Measurements from ENCODE around the gene RAB3D. TPM values are rescaled to one million over a fixed set of nuclear protein-coding genes. Genes with fewer than 3 reads are reported as not detected.

The RAB3D gene
- 7.2 and 7.4 TPM in 2 replicates for total RNA-seq

- intact Hi-C loops (cut with micrococcal nuclease), result no loop called here
These were observed at the start of gene RAB3D for GRCh38 chr19:11339254-11340098. RAB3D (minus strand) TSS chr19:11339657; CDS start chr19:11337399, 2,258 bp downstream.

DNA sequence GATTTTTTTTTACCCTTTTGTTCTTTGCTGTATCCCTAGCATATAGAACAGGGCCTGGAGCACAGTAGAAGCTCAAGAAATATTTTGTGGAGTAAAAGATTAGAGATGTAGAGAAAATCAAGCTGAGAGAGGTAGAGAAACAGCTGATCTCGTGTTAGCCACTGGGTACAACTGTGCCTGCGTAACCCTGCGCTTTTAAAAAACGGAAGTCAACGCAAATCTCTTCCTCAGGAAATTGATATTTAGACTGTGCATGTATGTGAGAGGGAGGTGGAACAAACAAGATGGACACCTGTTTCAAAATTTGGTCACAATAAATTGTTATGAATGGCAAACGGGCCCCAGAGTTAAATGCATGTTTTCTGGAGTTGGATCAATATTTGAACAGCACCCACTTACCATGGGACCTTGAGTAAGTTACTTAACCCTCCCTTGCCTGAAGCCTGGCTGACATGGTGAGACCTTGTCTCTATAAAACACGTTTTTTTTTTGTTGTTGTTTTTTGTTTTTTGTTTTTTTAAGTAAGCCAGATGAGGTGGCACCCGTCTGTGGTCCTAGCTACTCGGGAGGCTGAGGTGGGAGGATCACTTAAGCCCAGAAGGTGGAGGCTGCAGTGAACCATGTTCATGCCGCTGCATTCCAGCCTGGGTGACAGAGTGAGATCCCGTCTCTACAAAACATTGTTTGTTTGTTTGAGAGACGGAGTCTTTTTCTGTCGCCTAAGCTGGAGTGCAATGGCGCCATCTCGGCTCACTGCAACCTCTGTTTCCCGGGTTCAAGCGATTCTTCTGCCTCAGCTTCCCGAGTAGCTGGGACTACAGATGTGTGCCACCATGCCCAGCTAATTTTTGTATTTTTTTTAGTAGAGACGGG, 47.9 kb upstream of the RAB3D start:
- intact Hi-C loops (cut with micrococcal nuclease), result no loop called here

- intact Hi-C loops (cut with micrococcal nuclease), result loop anchor here (5.0 kb wide), 1 partner anchor 38 kb away; no protein-coding TSS in a partner anchor
These were observed 45.3 kb upstream of the RAB3D start for GRCh38 chr19:11384778-11385129.

DNA sequence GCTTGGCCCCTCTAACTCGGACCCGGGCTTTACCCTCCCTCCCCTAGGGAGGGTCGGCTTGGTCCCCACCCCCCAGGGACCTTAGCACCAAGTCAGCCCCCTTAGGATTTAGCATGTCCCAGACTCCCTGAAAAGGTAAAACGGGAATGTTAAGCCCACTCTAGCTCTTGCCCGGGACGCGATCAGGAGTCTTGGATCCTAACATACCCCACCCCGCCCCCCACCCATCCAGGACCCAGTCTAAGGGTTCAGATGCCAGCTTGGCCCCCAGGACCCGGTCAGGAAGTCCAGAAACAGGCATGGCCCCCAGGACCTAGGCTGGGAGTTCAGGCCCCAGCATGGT, 44.2 kb upstream of the RAB3D start:
- intact Hi-C loops (cut with micrococcal nuclease), result loop anchor here (5.0 kb wide), 1 partner anchor 39 kb away; no protein-coding TSS in a partner anchor

DNA sequence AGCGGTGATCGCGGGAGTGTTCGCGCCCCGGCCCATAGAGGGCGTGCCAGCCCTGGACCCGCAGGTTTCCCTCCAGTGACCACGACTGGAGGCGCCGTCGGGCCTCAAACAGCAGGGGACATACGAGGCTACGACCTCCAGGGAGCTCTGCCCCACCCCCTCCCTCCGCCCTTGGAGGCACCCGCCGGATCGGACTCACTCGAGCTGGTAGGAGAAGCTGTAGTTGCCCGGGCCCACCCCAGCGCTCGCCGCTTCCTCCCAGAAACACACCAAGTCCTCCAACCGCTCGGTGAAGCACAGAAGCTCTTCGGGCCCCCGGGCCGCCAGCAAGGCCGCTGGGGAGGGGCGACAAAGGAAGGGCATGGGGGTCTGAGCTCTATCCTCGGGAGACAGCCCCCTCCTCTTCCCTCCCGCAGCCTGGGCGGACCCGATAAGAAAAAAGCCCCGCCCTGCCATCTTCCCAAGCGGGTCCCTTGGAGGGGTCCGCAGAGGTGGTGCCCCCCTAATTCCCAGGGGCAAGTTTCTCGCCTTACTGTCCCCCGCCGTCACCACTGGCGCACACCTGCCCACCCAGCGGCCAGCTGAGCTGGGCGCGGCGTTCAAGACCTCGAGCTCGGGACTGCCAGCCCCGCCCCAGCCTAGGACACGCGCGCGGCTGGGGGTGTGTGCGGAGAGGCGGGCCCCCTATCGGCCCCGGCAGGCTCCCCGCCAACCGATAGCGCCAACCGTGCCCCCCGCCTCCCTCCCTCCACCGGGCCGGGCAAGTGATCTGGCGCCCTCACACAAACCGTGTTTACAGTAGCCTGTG, 43.6 kb upstream of the RAB3D start:
- intact Hi-C loops (cut with micrococcal nuclease), result loop anchor here (5.0 kb wide), 1 partner anchor 39 kb away; no protein-coding TSS in a partner anchor

- intact Hi-C loops (cut with micrococcal nuclease), result loop anchor here (1.0 to 5.0 kb wide), 3 partner anchors 41 to 124 kb away; partner anchors contain the start of genes ODAD3, PRKCSH and ZNF653
These were observed 41.4 kb upstream of the RAB3D start for GRCh38 chr19:11380653-11381537.

DNA sequence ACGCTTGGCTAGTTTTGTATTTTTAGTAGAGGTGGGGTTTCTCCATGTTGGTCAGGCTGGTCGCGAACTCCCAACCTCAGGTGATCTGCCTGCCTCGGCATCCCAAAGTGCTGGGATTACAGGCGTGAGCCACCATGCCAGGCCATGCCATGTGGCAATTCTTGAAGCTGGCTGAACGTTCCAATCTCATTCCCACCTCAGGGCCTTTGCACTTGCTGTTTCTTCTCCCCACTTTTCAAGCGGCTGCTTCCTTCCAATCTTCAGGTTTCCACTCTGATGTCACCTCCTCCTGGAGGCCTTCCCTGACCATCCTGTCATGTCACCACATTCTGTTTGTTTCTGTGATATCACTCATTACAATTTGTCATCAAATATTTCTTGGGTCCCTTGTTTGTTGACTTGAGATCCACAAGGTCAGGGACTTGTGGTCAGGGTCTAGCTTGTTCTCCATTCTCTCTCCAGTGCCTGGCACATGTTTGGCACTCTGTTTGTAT, 40.4 kb upstream of the RAB3D start:
- intact Hi-C loops (cut with micrococcal nuclease), result loop anchor here (5.0 to 10.0 kb wide), 2 partner anchors 42 to 285 kb away; no protein-coding TSS in a partner anchor

DNA sequence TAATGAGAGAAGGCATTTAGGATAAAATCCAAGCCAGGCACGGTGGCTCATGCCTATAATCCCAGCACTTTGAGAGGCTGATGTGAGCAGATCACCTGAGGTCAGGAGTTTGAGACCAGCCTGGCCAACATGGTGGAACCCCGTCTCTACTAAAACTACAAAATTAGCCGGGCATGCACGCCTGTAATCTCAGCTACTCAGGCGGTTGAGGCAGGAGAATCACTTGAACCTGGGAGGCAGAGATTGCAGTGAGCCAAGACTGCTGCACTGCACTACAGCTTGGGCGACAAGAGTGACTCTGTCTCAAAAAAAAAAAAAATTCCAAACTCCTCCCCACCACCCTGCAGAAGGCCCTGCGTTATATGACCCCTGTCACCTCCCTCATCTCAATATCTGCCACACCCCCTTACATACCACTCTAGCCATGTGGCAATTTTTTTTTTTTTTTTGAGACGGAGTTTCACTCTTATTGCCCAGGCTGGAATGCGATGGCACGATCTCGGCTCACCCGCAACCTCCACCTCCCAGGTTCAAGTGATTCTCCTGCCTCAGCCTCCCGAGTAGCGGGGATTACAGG, 39.9 kb upstream of the RAB3D start:
- intact Hi-C loops (cut with micrococcal nuclease), result loop anchor here (10.0 kb wide), 1 partner anchor 285 kb away; no protein-coding TSS in a partner anchor

- intact Hi-C loops (cut with micrococcal nuclease), result loop anchor here (10.0 kb wide), 1 partner anchor 284 kb away; no protein-coding TSS in a partner anchor
These were observed 39.1 kb upstream of the RAB3D start for GRCh38 chr19:11378319-11379189.

DNA sequence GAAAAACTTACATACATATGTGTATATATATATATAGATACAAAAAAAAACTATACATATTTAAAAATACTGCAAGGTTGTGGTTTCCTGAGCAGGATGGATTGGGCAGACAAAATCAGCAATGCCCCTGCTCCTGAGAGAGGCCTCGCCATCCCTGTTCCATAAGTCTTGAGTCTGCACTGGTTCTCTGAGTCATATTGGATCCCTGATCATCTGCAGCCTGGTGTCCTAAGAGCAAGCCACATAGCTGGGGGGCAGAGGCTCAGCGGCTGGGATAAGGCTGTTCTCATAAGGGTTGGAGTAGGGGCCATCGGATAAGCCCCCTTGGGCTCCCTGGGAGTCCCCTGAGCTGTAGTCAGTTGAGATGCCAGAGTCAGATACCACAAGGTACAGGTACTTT, 38.3 kb upstream of the RAB3D start:
- intact Hi-C loops (cut with micrococcal nuclease), result loop anchor here (10.0 kb wide), 1 partner anchor 283 kb away; no protein-coding TSS in a partner anchor

DNA sequence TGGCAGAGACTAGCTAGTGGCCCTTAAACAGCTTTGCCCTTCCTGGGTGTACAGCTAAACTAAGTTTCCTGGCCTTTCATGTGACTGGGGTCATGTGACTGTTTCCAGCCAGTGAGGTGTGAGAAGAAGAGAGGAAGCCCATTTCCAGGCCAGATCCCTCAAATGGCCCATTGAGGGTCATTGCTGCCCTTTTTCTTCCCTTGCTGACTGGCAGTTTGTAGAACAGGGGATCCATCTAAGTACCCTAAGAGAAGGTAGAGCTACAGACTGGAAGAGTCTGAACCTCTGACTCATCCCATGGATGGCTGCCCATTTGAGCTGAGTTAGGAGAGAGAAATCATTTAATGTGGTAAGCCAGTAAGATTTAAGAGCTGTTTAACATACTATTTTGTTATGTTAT, 37.8 kb upstream of the RAB3D start:
- intact Hi-C loops (cut with micrococcal nuclease), result loop anchor here (10.0 kb wide), 1 partner anchor 282 kb away; no protein-coding TSS in a partner anchor

- intact Hi-C loops (cut with micrococcal nuclease), result loop anchor here (1.0 to 10.0 kb wide), 4 partner anchors 29 to 281 kb away; partner anchors contain the start of genes CCDC159, ODAD3, PRKCSH and TMEM205
These were observed 35.9 kb upstream of the RAB3D start for GRCh38 chr19:11375143-11375948.

- intact Hi-C loops (cut with micrococcal nuclease), result loop anchor here (1.0 to 10.0 kb wide), 5 partner anchors 28 to 280 kb away; partner anchors contain the start of genes CCDC159, ODAD3, PRKCSH and TMEM205
These were observed 35.1 kb upstream of the RAB3D start, which contains the start of gene SWSAP1 for GRCh38 chr19:11374433-11375142. SWSAP1 (plus strand) TSS chr19:11374666; CDS start chr19:11374681, 15 bp downstream.

DNA sequence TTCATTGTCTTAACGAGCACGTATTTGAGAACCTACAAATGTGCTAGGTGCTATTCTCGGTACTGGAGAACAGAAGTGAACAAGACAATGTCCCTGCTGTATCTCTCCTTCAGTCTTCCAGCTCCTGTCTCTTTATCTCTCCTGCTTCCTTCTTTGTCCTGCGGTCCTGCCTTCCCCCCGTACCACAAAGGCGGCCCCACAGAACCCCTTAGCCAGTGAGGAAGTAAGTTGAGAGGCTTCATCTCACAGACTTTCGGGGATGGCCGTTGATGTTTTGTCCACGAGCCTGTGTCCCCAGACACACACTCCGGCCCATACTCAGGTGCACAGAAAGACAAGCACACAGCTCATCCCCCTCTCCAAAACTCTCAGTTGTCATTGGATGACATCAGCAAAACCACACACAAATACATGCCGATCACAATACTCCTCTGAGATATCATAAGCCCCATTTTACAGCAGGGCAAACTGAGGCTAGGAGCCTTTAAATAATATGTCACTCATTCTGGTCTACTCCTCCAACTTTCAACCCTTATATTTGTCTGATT, 34.5 kb upstream of the RAB3D start:
- intact Hi-C loops (cut with micrococcal nuclease), result loop anchor here (5.0 to 10.0 kb wide), 2 partner anchors 82 to 279 kb away; no protein-coding TSS in a partner anchor

DNA sequence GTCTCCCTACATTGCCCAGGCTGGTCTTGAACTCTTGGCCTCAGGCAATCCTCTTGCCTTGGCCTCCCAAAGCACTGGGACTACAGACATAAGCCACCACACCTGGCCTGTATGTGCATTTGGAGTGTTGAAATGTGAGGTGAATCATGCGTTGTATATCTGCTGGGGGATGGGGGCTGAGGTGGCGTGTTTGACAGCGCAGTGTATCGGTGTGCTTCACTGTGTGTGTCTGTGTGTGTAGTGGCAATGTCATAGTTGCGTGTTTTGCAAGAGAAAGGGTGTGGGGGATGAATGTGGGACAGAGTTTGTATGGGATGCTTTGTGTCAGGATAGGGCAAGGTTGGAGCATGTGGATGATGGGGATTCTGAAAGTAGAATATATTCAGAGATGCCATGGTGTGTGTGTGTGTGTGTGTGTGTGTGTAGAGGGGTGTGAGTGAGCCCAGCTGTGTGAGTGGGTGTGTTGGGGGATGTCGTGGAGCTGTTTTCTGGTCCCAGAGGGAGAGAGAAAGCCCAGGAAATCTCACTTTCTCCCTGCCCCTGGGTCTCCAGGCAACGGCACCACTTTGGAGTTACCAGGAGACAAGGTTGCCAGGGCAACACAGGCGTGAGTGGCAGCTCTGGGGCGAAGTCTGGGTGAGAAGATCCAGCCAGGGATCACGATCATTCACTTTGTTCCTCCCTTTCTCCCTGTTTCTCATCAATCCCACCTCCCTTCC, 33.9 kb upstream of the RAB3D start:
- intact Hi-C loops (cut with micrococcal nuclease), result loop anchor here (5.0 to 10.0 kb wide), 2 partner anchors 81 to 279 kb away; no protein-coding TSS in a partner anchor
